GM12878 (cell line): ENCODE measurements around the gene UBALD2. TPM values are rescaled to one million over a fixed set of nuclear protein-coding genes. Genes with fewer than 3 reads are reported as not detected.

Experiments used
- ATAC-seq: fragments of 200-7000 bp; cut with Tn5 transposase; 3 replicates; pipeline ENCODE4 v1.9.1; 2020; ENCODE audit warnings: mild to moderate bottlenecking, moderate library complexity
- BruUV-seq: library from RNA; stranded (reverse); fragments of 400-500 nt; replicated peaks from 2 replicates; lab custom pipeline; 2021; lab: Mats Ljungman, UMichigan
- CTCF ChIA-PET: fragments of 300-600 bp; sonication (Branson Sonifier 250); formaldehyde crosslinking; extraction: SDS; loops from one replicate; lab custom pipeline; 2021; ENCODE audit warnings: inconsistent platforms; lab: Yijun Ruan, JAX
- POLR2A ChIA-PET: fragments of 350-600 bp; formaldehyde crosslinking; extraction: SDS; loops from one replicate; lab custom pipeline; 2021; ENCODE audit warnings: inconsistent platforms; lab: Charles Lee
- RAD21 ChIA-PET: fragments of 300-600 bp; sonication (Branson Sonifier 250); formaldehyde crosslinking; loops from one replicate; lab custom pipeline; 2023; ENCODE audit warnings: antibody characterized with exemption; ENCODE audit not compliant: unreplicated experiment; lab: Charles Lee
- SMC1A ChIA-PET: fragments of 300-600 bp; sonication (Branson Sonifier 250); formaldehyde crosslinking; loops from one replicate; lab custom pipeline; 2023; ENCODE audit not compliant: unreplicated experiment, uncharacterized antibody; lab: Charles Lee
- DNase-seq: peaks from one replicate; pipeline ENCODE4 v3.0.0-alpha.2; 2011; ENCODE audit warnings: low read depth, low spot score
- FAIRE-seq: peaks from 3 replicates; lab custom pipeline; 2011; peaks lifted over from hg19 to GRCh38; lab: Jason Lieb, UNC
- H2AFZ ChIP-seq: 2 replicates; pipeline ENCODE4 v1.6.0; 2011; ENCODE audit warnings: low read depth, low read length, control low read depth; ENCODE audit not compliant: control insufficient read depth
- H3K27ac ChIP-seq: 2 replicates; pipeline ENCODE4 v1.5.1; 2011; ENCODE audit warnings: control low read depth; ENCODE audit not compliant: control insufficient read depth, insufficient read depth
- H3K27me3 ChIP-seq, 2 experiments: replicated peaks in 1 of 2; 2 replicates each; pipeline versions ENCODE4 v1.6.0 to v1.6.1; 2011; ENCODE audit warnings: low read length in 1 of 2; ENCODE audit not compliant: control insufficient read depth in 2 of 2, insufficient read depth in 2 of 2
- H3K36me3 ChIP-seq, 2 experiments: 2 replicates each; pipeline ENCODE4 v1.5.1; 2011; ENCODE audit warnings: low read length in 1 of 2; ENCODE audit not compliant: control insufficient read depth in 2 of 2, insufficient read depth in 2 of 2
- H3K4me1 ChIP-seq: 2 replicates; pipeline ENCODE4 v1.6.1; 2011; ENCODE audit warnings: mild to moderate bottlenecking, low read length, moderate library complexity, mixed read lengths; ENCODE audit not compliant: control insufficient read depth, insufficient read depth
- H3K4me2 ChIP-seq: 2 replicates; pipeline ENCODE4 v1.6.0; 2011; ENCODE audit warnings: control low read depth; ENCODE audit not compliant: control insufficient read depth, insufficient read depth
- H3K4me3 ChIP-seq: fragments of 200-600 bp; sonication (generic); 2 replicates; pipeline ENCODE4 v1.5.1; 2016
- H3K79me2 ChIP-seq: 2 replicates; pipeline ENCODE4 v1.6.0; 2011; ENCODE audit warnings: low read length; ENCODE audit not compliant: control insufficient read depth, insufficient read depth
- H3K9ac ChIP-seq: 2 replicates; pipeline ENCODE4 v1.8.0; 2011; ENCODE audit warnings: low read length, control low read depth, mixed read lengths; ENCODE audit not compliant: control insufficient read depth, insufficient read depth
- H3K9me3 ChIP-seq: replicated peaks from 3 replicates; pipeline ENCODE4 v1.5.1; 2011; ENCODE audit warnings: mild to moderate bottlenecking, low read length; ENCODE audit not compliant: control insufficient read depth, insufficient read depth
- H4K20me1 ChIP-seq: 2 replicates; pipeline ENCODE4 v1.6.0; 2011; ENCODE audit not compliant: control insufficient read depth, insufficient read depth
- CBX5 ChIP-seq: sonication (generic); IDR thresholded peaks from 2 replicates; pipeline ENCODE4 v1.6.1; 2016; ENCODE audit warnings: low read depth, moderate library complexity, mild to moderate bottlenecking, inconsistent platforms
- CHD4 ChIP-seq: fragments of 200-600 bp; sonication (generic); IDR thresholded peaks from 2 replicates; pipeline ENCODE4 v1.6.1; 2016; ENCODE audit warnings: mild to moderate bottlenecking
- EED ChIP-seq: sonication (generic); IDR thresholded peaks from 2 replicates; pipeline ENCODE4 v1.6.1; 2016; ENCODE audit warnings: antibody characterized with exemption, low read depth
- IKZF2 ChIP-seq, 2 experiments: fragments of 450-650 bp; IDR thresholded peaks; 2 replicates each; pipeline ENCODE4 v1.6.1; 2017; ENCODE audit warnings: mild to moderate bottlenecking in 2 of 2, moderate library complexity in 2 of 2
- IRF3 ChIP-seq: fragments of 450-650 bp; IDR thresholded peaks from 2 replicates; pipeline ENCODE4 v1.6.1; 2014; ENCODE audit warnings: mild to moderate bottlenecking
- MEF2B ChIP-seq: fragments of 450-650 bp; IDR thresholded peaks from 2 replicates; pipeline ENCODE4 v1.6.1; 2018; ENCODE audit warnings: mild to moderate bottlenecking, moderate library complexity; ENCODE audit not compliant: partially characterized antibody, poor library complexity, severe bottlenecking
- NFXL1 ChIP-seq: fragments of 450-650 bp; IDR thresholded peaks from 2 replicates; pipeline ENCODE4 v1.6.1; 2017; ENCODE audit warnings: antibody characterized with exemption, mild to moderate bottlenecking, borderline replicate concordance
- NR2C1 ChIP-seq: fragments of 450-650 bp; IDR thresholded peaks from 2 replicates; pipeline ENCODE4 v1.6.1; 2017; ENCODE audit warnings: antibody characterized with exemption, mild to moderate bottlenecking, moderate library complexity
- PAX5 ChIP-seq: IDR thresholded peaks from 2 replicates; pipeline ENCODE4 v1.6.1; 2011; ENCODE audit warnings: low read depth, low read length, borderline replicate concordance
- PAX8 ChIP-seq: fragments of 450-650 bp; IDR thresholded peaks from 2 replicates; pipeline ENCODE4 v1.6.1; 2017; ENCODE audit warnings: mild to moderate bottlenecking, moderate library complexity
- PKNOX1 ChIP-seq: fragments of 450-650 bp; IDR thresholded peaks from 2 replicates; pipeline ENCODE4 v1.6.1; 2016; ENCODE audit warnings: mild to moderate bottlenecking
- RB1 ChIP-seq: fragments of 450-650 bp; formaldehyde crosslinking; IDR thresholded peaks from 2 replicates; pipeline ENCODE4 v1.6.1; 2017; ENCODE audit warnings: mild to moderate bottlenecking, borderline replicate concordance
- SMAD5 ChIP-seq: IDR thresholded peaks from 2 replicates; pipeline ENCODE4 v1.6.1; 2016; ENCODE audit warnings: antibody characterized with exemption, low read depth
- SREBF2 ChIP-seq: IDR thresholded peaks from 2 replicates; pipeline ENCODE4 v1.6.1; 2012; ENCODE audit warnings: mild to moderate bottlenecking, low read length
- TAF1 ChIP-seq: IDR thresholded peaks from 2 replicates; pipeline ENCODE4 v1.6.1; 2011; ENCODE audit warnings: mild to moderate bottlenecking, low read depth, low read length, borderline replicate concordance
- ZNF217 ChIP-seq: fragments of 450-650 bp; IDR thresholded peaks from 2 replicates; pipeline ENCODE4 v1.6.1; 2017; ENCODE audit warnings: antibody characterized with exemption, mild to moderate bottlenecking
- WGBS: methylation state at CpG from one replicate; pipeline ENCODE4 v1.1.6; 2016; ENCODE audit warnings: low lambda C conversion rate; ENCODE audit not compliant: insufficient replicate concordance, insufficient coverage; ENCODE audit errors: missing lambda C conversion rate; 5-methylcytosine and 5-hydroxymethylcytosine counted together
- in situ Hi-C: fragments of 300-500 bp; cut with MboI; formaldehyde crosslinking; loops from 9 replicates; pipeline ENCODE4 v1.14.3; 2018; ENCODE audit warnings: mixed read lengths
- intact Hi-C: fragments of 100-400 bp; cut with micrococcal nuclease; formaldehyde crosslinking; loops from one replicate; pipeline ENCODE4 v1.14.2; 2022; ENCODE audit not compliant: unreplicated experiment
- polyA plus RNA-seq, 11 experiments: library from polyadenylated mRNA; depleted of rRNA in 4 of 11; unstranded in 6 of 11; stranded (reverse) in 5 of 11; fragments of >200 nt; fragmentation: Nextera tagmentation in 4 of 11; fragmentation: Illumina TruSeq in 1 of 11; extraction: Ambion mirVana in 4 of 11; extraction: Trizol in 1 of 11; gene quantifications; 1 replicate in 1 of 11; 2 replicates in 10 of 11; pipeline versions ENCODE4 v1.2.1 to v1.2.3, GENCODE V29; 2011 to 2016; ENCODE audit warnings: inconsistent platforms in 2 of 11, missing spikeins in 2 of 11, low read depth in 1 of 11
- total RNA-seq, 4 experiments: library from RNA; depleted of rRNA in 3 of 4; stranded (reverse); fragments of >200 nt in 3 of 4; fragmentation: Illumina TruSeq in 1 of 4; extraction: Trizol in 1 of 4; gene quantifications; 2 replicates each; pipeline versions ENCODE4 v1.2.1 to v1.2.3, GENCODE V29; 2013 to 2021

Gene UBALD2
- total and polyA plus RNA-seq, 10 of the 15 experiments (the other 5 are each of a cell fraction or from before 2014, with no cell fraction given), result 2.8 to 165 (median 20.6) TPM

DNA sequence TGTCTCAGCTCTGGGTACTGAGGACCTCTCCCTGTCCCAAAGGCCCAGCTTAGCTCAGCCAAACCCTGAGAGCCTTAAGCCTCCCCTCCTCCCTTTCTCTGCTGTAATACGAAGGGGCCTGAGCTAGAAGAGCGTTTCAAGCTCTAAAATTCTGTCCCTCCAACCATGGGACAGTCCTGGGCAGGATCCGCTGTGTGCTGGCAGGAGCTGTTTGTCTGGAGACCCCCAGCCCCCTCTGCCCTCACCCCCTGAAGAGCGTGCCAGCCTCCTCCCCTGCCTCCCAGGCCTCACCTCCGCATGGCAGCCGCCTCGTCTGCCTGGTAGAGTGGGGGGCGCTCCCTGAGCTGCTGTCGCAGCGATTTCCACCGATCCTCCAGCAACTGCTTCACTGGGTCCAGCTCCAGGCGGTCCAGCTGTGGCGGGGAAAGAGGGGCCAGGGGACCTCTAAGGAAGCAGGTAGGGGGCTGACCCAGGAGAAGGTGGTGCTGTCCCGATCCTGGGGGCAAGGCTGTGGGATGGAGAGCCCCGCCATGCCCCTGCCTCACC is 14.7 kb downstream of the UBALD2 start:
- BruUV-seq, result no TSS peak
- no peak overlapping the region for H3K27ac ChIP-seq
- SMC1A ChIA-PET, result interaction anchor here (0.6 to 4.8 kb wide), 33 partner anchors 9 to 266 kb away, joined by 3 to 53 read pairs (median 4); partner anchors contain the start of gene UBALD2
- TF ChIP-seq SMAD5 (no peak), TAF1 (no peak), CBX5 (no peak)
- DNase-seq (no peak), FAIRE-seq (no peak), ATAC-seq (no peak)
- H2AFZ ChIP-seq, result no peak overlapping the region
- intact Hi-C loops, result loop anchor here (1.0 kb wide), 3 partner anchors 98 to 266 kb away; no protein-coding TSS in a partner anchor
- no peaks in the 10 kb centered on the region for H3K9me3 ChIP-seq
- no peak overlapping the region for H3K4me2 ChIP-seq
- no peaks in the 10 kb centered on the region for H3K79me2 ChIP-seq
- in situ Hi-C loops, result loop anchor here (5.0 kb wide), 1 partner anchor 158 kb away; no protein-coding TSS in a partner anchor
- RAD21 ChIA-PET, result interaction anchor here (0.6 to 6.0 kb wide), 37 partner anchors 8 to 288 kb away, joined by 3 to 149 read pairs (median 5); partner anchors contain the start of genes EXOC7 and FOXJ1
- H3K9ac ChIP-seq, result no peak overlapping the region
- no peak overlapping the region for H3K4me3 ChIP-seq
- no peaks in the 10 kb centered on the region for H3K4me1 ChIP-seq
- POLR2A ChIA-PET, result interaction anchor here (0.6 to 1.6 kb wide), 5 partner anchors 16 to 161 kb away, joined by 3 to 5 read pairs (median 4); no protein-coding TSS in a partner anchor
- WGBS, result 73% methylated on average over 14 of the region's 15 CpGs
- CTCF ChIA-PET, result interaction anchor here (0.6 to 7.4 kb wide), 46 partner anchors 9 to 351 kb away, joined by 3 to 316 read pairs (median 5); partner anchors contain the start of gene EXOC7
- H3K27me3 ChIP-seq, result no peaks in the 10 kb centered on the region
- no peaks in the 10 kb centered on the region for H4K20me1 ChIP-seq
- H3K36me3 ChIP-seq, result no peaks in the 10 kb centered on the region

DNA sequence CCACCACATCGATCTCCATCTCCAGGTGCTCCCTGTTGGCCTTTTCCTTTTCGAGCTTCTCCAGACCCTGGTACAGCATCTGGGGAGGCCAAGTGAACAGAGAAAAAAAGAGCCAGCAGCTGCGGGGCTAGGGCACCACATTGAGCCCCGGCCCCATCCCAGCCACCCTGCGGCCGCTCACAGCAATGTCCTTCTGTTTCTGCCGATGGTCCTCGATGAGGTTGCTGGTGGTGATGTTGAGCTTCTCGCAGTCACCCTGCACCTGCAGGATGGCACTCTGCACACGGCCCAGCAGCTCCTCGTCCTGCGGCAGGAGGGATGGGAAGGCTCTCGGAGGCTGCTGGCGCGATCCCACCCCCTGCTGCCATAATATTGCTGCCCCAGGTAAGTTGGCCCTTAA is 15.5 kb downstream of the UBALD2 start:
- H3K4me3 ChIP-seq, result no peak overlapping the region
- in situ Hi-C loops, result loop anchor here (5.0 kb wide), 1 partner anchor 158 kb away; no protein-coding TSS in a partner anchor
- H3K79me2 ChIP-seq, result no peaks in the 10 kb centered on the region
- no peak overlapping the region for H3K27ac ChIP-seq
- no peaks in the 10 kb centered on the region for H3K27me3 ChIP-seq
- no peak overlapping the region for H3K4me2 ChIP-seq
- DNase-seq (no peak), ATAC-seq (no peak), FAIRE-seq (no peak)
- POLR2A ChIA-PET, result no interaction called here
- SMC1A ChIA-PET, result interaction anchor here (0.9 to 4.8 kb wide), 7 partner anchors 8 to 165 kb away, joined by 3 to 53 read pairs (median 13); no protein-coding TSS in a partner anchor
- H3K4me1 ChIP-seq, result no peaks in the 10 kb centered on the region
- 58% methylated on average over 15 of the region's 15 CpGs for WGBS
- no peak overlapping the region for H3K9ac ChIP-seq
- RAD21 ChIA-PET, result interaction anchor here (1.0 to 6.0 kb wide), 9 partner anchors 13 to 266 kb away, joined by 3 to 149 read pairs (median 18); no protein-coding TSS in a partner anchor
- BruUV-seq, result no TSS peak
- no peak overlapping the region for H2AFZ ChIP-seq
- no peaks in the 10 kb centered on the region for H3K36me3 ChIP-seq
- no peaks in the 10 kb centered on the region for H3K9me3 ChIP-seq
- no peaks in the 10 kb centered on the region for H4K20me1 ChIP-seq
- intact Hi-C loops, result no loop called here
- CTCF ChIA-PET, result interaction anchor here (0.6 to 7.4 kb wide), 15 partner anchors 8 to 267 kb away, joined by 3 to 316 read pairs (median 13); partner anchors contain the start of gene EXOC7
- TF ChIP-seq PAX5 (no peak), IRF3 (no peak), NR2C1 (no peak), PAX8 (no peak), PKNOX1 (no peak), EED (no peak), ZNF217 (no peak), IKZF2 (IDR thresholded peaks at IDR 0.05) (no peak), CHD4 (no peak), SREBF2 (no peak), RB1 (no peak), NFXL1 (no peak), MEF2B (no peak)
